GM12872 (cell line): ENCODE results near the gene C3orf22.

Experiments used
- TF ChIP-seq, protein P1 (sequence below): IDR thresholded peaks from 3 replicates; pipeline ENCODE4 v1.5.1; 2011; ENCODE audit warnings: low read depth, mild to moderate bottlenecking, low read length, moderate library complexity; ENCODE audit not compliant: insufficient read depth

Gene C3orf22

GRCh38 chr3:126580746-126581145 lies 22.0 kb upstream of the C3orf22 start:
- TF ChIP-seq, protein P1, sequence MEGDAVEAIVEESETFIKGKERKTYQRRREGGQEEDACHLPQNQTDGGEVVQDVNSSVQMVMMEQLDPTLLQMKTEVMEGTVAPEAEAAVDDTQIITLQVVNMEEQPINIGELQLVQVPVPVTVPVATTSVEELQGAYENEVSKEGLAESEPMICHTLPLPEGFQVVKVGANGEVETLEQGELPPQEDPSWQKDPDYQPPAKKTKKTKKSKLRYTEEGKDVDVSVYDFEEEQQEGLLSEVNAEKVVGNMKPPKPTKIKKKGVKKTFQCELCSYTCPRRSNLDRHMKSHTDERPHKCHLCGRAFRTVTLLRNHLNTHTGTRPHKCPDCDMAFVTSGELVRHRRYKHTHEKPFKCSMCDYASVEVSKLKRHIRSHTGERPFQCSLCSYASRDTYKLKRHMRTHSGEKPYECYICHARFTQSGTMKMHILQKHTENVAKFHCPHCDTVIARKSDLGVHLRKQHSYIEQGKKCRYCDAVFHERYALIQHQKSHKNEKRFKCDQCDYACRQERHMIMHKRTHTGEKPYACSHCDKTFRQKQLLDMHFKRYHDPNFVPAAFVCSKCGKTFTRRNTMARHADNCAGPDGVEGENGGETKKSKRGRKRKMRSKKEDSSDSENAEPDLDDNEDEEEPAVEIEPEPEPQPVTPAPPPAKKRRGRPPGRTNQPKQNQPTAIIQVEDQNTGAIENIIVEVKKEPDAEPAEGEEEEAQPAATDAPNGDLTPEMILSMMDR, result no peak

GRCh38 chr3:126578702-126579101 lies 20.0 kb upstream of the C3orf22 start:
- TF ChIP-seq, protein P1, result no peak

DNA sequence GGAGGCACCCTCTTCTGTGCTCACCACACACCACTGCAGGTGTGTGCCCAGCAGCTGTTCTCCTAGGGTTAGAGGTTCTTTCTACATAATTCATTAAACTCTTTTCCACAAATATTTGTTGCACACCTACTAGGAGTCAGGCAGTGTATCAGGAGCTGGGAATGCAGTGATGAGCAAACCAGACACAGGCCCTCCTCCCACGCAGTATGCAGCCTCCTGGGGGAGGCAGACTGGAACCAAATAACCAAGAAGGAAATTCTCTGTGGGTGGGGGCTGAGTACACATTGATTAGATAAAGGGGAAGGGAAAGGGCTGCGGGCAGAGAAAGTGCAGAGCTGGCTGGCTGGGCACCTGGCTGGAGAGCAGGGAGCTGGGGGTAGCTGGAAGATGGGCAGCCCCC lies 18.5 kb upstream of the C3orf22 start:
- TF ChIP-seq, protein P1, result no peak

DNA sequence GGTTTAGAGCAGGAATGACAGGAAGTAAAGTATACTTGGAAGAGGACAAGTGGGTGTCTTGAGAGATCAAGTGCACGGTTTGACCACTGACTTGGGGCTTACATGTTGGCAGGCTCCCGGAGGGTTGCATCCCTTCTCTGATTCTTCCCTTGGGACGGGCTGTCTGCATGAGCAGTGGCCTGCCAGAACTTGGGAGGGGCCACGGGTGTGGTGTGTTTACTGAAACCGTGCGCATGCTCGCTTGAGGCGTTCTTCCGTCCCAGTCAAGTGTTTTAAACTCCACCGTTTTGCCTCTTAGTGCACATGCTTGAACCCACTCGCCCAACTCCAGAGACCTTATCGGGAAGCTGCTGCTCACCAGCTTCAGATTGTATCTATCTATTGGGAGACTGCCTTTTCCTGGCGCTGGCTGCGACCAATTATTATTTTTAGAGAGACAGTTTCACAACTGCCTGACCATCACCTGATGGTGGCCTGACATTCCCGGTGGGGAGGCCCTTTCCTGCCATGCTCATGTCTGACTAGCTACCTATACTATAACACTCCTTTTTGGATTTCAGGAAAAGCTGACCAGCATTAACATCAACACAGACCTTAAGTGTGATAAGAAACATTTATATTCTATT lies 14.9 kb upstream of the C3orf22 start:
- TF ChIP-seq, protein P1, result no peak

DNA sequence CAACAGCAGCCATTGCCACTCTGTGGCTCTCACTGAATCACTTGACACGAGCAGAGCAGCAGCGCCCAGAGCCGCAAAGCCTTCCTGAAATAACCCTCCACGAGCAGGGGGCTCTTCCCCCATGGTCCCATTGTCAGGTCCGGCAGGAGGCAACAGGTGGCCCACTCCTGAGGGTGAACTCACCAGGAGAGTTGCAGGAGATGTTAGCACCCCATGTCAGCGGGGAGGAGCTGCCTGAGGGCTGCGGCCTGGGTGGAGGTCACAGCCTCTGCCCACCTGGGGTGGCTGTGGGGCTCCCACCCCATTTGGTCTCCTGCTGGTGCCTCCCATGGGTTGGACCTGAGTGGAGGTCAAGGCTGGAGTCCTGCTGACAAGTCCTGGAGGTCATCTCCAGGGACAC lies 12.3 kb upstream of the C3orf22 start:
- TF ChIP-seq, protein P1, result no peak

DNA sequence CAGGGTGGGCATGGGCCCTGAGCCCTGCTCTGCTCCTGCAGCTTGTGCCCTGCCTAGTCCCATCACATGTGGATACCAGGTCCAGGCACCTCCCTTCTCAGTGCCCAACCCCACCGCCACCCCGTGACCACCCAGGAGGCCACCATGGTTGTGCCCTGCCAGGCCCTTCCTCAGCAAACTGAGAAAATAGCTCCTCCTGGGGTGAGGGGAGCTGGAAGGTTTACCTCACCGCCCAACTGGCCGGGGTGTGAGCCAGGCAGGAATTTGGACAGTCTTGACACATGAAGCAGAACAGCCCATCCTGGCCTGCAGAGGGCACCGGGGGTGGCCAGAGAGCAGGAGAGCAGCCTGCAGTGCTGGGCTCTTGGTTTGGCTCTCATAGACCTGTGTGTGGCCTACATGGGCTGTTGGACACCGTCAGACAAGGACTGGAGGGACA lies 11.4 kb upstream of the C3orf22 start:
- TF ChIP-seq, protein P1, result no peak

- TF ChIP-seq, protein P1, result no peak
Observed at GRCh38 chr3:126569390-126569975, 10.8 kb upstream of the C3orf22 start.
